ENCODE data around the gene PIEZO1.

DNA sequence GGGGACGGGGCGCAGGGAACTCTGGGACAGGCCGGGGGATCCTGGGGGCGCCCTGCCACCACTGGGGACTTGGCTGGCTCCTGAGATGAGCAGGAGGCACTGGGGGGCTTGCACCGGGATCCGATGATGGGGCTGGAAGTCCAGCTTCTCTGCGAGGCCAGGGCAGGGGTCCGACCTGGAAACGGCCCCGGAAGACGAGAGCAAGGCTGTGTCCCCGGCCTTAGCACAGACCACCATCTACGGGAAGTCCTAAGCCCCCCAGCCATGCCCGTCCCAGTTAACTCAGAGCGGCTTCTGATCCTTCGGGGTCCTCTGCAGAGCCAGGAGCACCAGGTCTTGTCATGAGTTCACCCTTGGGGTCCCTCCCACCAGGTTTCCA lies 19.1 kb upstream of the PIEZO1 start:
- no peak for TF ChIP-seq EZH2 (IDR thresholded peaks at IDR 0.05; ENCODE audit: low read length, missing control alignments)
- TF ChIP-seq, protein P1, sequence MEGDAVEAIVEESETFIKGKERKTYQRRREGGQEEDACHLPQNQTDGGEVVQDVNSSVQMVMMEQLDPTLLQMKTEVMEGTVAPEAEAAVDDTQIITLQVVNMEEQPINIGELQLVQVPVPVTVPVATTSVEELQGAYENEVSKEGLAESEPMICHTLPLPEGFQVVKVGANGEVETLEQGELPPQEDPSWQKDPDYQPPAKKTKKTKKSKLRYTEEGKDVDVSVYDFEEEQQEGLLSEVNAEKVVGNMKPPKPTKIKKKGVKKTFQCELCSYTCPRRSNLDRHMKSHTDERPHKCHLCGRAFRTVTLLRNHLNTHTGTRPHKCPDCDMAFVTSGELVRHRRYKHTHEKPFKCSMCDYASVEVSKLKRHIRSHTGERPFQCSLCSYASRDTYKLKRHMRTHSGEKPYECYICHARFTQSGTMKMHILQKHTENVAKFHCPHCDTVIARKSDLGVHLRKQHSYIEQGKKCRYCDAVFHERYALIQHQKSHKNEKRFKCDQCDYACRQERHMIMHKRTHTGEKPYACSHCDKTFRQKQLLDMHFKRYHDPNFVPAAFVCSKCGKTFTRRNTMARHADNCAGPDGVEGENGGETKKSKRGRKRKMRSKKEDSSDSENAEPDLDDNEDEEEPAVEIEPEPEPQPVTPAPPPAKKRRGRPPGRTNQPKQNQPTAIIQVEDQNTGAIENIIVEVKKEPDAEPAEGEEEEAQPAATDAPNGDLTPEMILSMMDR (conservative IDR thresholded peaks at IDR 0.05 in 1 of 2, IDR thresholded peaks at IDR 0.05 in 1 of 2; ENCODE audit: low read depth in 1 of 2, low read length in 2 of 2) = no peak

Data from fibroblast of lung (primary cell).